Measurements from ENCODE around the gene SLC24A3. TPM values are rescaled to one million over a fixed set of nuclear protein-coding genes. Genes with fewer than 3 reads are reported as not detected.

Gene SLC24A3
- total RNA-seq, 3 donors from 2014 or later = 4.9 to 12.3 (median 5.9) TPM

- no peak for TF ChIP-seq POLR2AphosphoS5 (IDR thresholded peaks at IDR 0.05)
- TF ChIP-seq CTCF (IDR thresholded peaks at IDR 0.05) = no peak
- no peak for TF ChIP-seq POLR2A (IDR thresholded peaks at IDR 0.05)
- Histone ChIP-seq H3K27ac (no peak overlapping the region), H3K36me3 (no peaks in the 10 kb centered on the region), H3K9me3 (no peaks in the 10 kb centered on the region), H3K27me3 (no peaks in the 10 kb centered on the region), H3K4me3 (no peak overlapping the region), H3K4me1 (no peaks in the 10 kb centered on the region)
- no peak for DNase-seq (ENCODE audit: low spot score in 2 of 2)
- intact Hi-C loops (cut with DNase I; ENCODE audit: low total_unique reads) = no loop called here
These were observed 440.9 kb downstream of the SLC24A3 start for GRCh38 chr20:19653327-19653726.

GRCh38 chr20:19654921-19655320 lies 442.5 kb downstream of the SLC24A3 start:
- no peaks in the 10 kb centered on the region for H3K27me3 ChIP-seq
- H3K4me1 ChIP-seq = no peaks in the 10 kb centered on the region
- H3K36me3 ChIP-seq = no peaks in the 10 kb centered on the region
- no peak overlapping the region for H3K27ac ChIP-seq
- no peak overlapping the region for H3K4me3 ChIP-seq
- DNase-seq (ENCODE audit: low spot score in 2 of 2) = no peak
- TF ChIP-seq POLR2AphosphoS5 (IDR thresholded peaks at IDR 0.05) (no peak), CTCF (IDR thresholded peaks at IDR 0.05) (no peak), POLR2A (IDR thresholded peaks at IDR 0.05) (no peak)
- H3K9me3 ChIP-seq = no peaks in the 10 kb centered on the region
- intact Hi-C loops (cut with DNase I; ENCODE audit: low total_unique reads) = no loop called here

GRCh38 chr20:19658137-19658536 lies 445.7 kb downstream of the SLC24A3 start:
- DNase-seq (ENCODE audit: low spot score in 2 of 2) = no peak
- Histone ChIP-seq H3K4me1 (no peaks in the 10 kb centered on the region), H3K36me3 (no peaks in the 10 kb centered on the region), H3K9me3 (no peaks in the 10 kb centered on the region), H3K27me3 (no peaks in the 10 kb centered on the region), H3K4me3 (no peak overlapping the region), H3K27ac (no peak overlapping the region)
- no peak for TF ChIP-seq POLR2AphosphoS5 (IDR thresholded peaks at IDR 0.05)
- TF ChIP-seq POLR2A (IDR thresholded peaks at IDR 0.05) = no peak
- TF ChIP-seq CTCF (IDR thresholded peaks at IDR 0.05) = no peak
- intact Hi-C loops (cut with DNase I; ENCODE audit: low total_unique reads) = no loop called here

- H3K36me3 ChIP-seq = no peaks in the 10 kb centered on the region
- intact Hi-C loops (cut with DNase I; ENCODE audit: low total_unique reads) = no loop called here
- TF ChIP-seq POLR2A (IDR thresholded peaks at IDR 0.05) = no peak
- TF ChIP-seq CTCF (IDR thresholded peaks at IDR 0.05) = no peak
- no peak for TF ChIP-seq POLR2AphosphoS5 (IDR thresholded peaks at IDR 0.05)
These were observed 447.0 kb downstream of the SLC24A3 start for GRCh38 chr20:19659448-19659847.

GRCh38 chr20:19660808-19661378 lies 448.5 kb downstream of the SLC24A3 start:
- Histone ChIP-seq H3K4me1 (no peaks in the 10 kb centered on the region), H3K9me3 (no peaks in the 10 kb centered on the region), H3K27ac (no peak overlapping the region), H3K27me3 (no peaks in the 10 kb centered on the region), H3K36me3 (no peaks in the 10 kb centered on the region), H3K4me3 (no peak overlapping the region)
- TF ChIP-seq CTCF (IDR thresholded peaks at IDR 0.05) (no peak), POLR2AphosphoS5 (IDR thresholded peaks at IDR 0.05) (no peak), POLR2A (IDR thresholded peaks at IDR 0.05) (no peak)
- no peak for DNase-seq (ENCODE audit: low spot score in 2 of 2)
- intact Hi-C loops (cut with DNase I; ENCODE audit: low total_unique reads) = loop anchor here (5.0 kb wide), 1 partner anchor 459 kb away; no protein-coding TSS in a partner anchor

More at GRCh38 chr20:19659448-19659847, 447.0 kb downstream of the SLC24A3 start:
- Histone ChIP-seq H3K27me3 (no peaks in the 10 kb centered on the region), H3K27ac (no peak overlapping the region), H3K4me3 (no peak overlapping the region), H3K4me1 (no peaks in the 10 kb centered on the region), H3K9me3 (no peaks in the 10 kb centered on the region)
- DNase-seq (ENCODE audit: low spot score in 2 of 2) = no peak

Measured in breast epithelium (tissue), 4 donors.